ENCODE measurements around the gene MICU1.

GRCh38 chr10:72611783-72612182 is 14.1 kb downstream of the MICU1 start:
- TF ChIP-seq EZH2 (IDR thresholded peaks at IDR 0.05; ENCODE audit: low read length) (no peak), CTCF (optimal IDR thresholded peaks at IDR 0.05 in 1 of 3, IDR thresholded peaks at IDR 0.05 in 1 of 3, conservative IDR thresholded peaks at IDR 0.05 in 1 of 3; ENCODE audit: extremely low read depth in 1 of 3, insufficient read depth in 2 of 3, low read length in 3 of 3) (no peak)

Data from keratinocyte (primary cell).